Hepatic stellate cell (primary cell): ENCODE data around the gene TAS1R1.
"Not testable (repeated sequence)": the region's sequence is repeated elsewhere in the genome, so short reads cannot be mapped to it uniquely, and the experiment has no call there.

Experiments
- DNase-seq: peaks from one replicate; pipeline ENCODE4 v3.0.0; 2011; ENCODE audit warnings: low spot score

The TAS1R1 gene

GRCh38 chr1:6588893-6589520, 33.9 kb downstream of the TAS1R1 start:
- DNase-seq = no peak

GRCh38 chr1:6590046-6590445, 34.9 kb downstream of the TAS1R1 start:
- DNase-seq = no peak

GRCh38 chr1:6591222-6591621, 36.1 kb downstream of the TAS1R1 start:
- no peak for DNase-seq

GRCh38 chr1:6591644-6592043, 36.5 kb downstream of the TAS1R1 start:
- no peak for DNase-seq

- no peak for DNase-seq
Observed at GRCh38 chr1:6592441-6592840, 37.3 kb downstream of the TAS1R1 start.

GRCh38 chr1:6592865-6593593, 37.9 kb downstream of the TAS1R1 start:
- DNase-seq = no peak

- DNase-seq = no peak
Observed at GRCh38 chr1:6593810-6594209, 38.7 kb downstream of the TAS1R1 start.

- DNase-seq = no peak
Observed at GRCh38 chr1:6594977-6595740, 40.1 kb downstream of the TAS1R1 start.

GRCh38 chr1:6596351-6596750, 41.2 kb downstream of the TAS1R1 start:
- DNase-seq = no peak

GRCh38 chr1:6596886-6597776, 42.0 kb downstream of the TAS1R1 start:
- no peak for DNase-seq

- DNase-seq = no peak
Observed at GRCh38 chr1:6597777-6598131, 42.6 kb downstream of the TAS1R1 start.

GRCh38 chr1:6599141-6599975, 44.3 kb downstream of the TAS1R1 start:
- DNase-seq = no peak

- not testable (repeated sequence) for DNase-seq
Observed at GRCh38 chr1:6599991-6600390, 44.9 kb downstream of the TAS1R1 start.

- peak; percentile 38 for DNase-seq
Observed at GRCh38 chr1:6600410-6601048, 45.4 kb downstream of the TAS1R1 start.

- DNase-seq = peak; percentile 91
Observed at GRCh38 chr1:6601049-6601922, 46.2 kb downstream of the TAS1R1 start.

- peak; percentile 66 for DNase-seq
Observed at GRCh38 chr1:6601923-6602668, 47.0 kb downstream of the TAS1R1 start.

GRCh38 chr1:6602669-6603237, 47.6 kb downstream of the TAS1R1 start, which contains the start of gene KLHL21:
Gene KLHL21, minus strand, starts transcription at chr1:6602869. Its CDS starts 52 bp downstream, at chr1:6602817.
- peak; percentile 93 for DNase-seq

GRCh38 chr1:6603238-6603914, 48.3 kb downstream of the TAS1R1 start:
- peak; percentile 57 for DNase-seq
